Lower lobe of right lung (tissue), 2 donors: ENCODE measurements around the gene SSBP2. TPM values are rescaled to one million over a fixed set of nuclear protein-coding genes. Genes with fewer than 3 reads are reported as not detected.
A peak's percentile ranks its signal among the peaks of the same experiment; 100 is the strongest.

Experiments
- ATAC-seq, 2 donors: fragments of 200-7000 bp; cut with Tn5 transposase; one replicate each; pipeline ENCODE4 v1.9.1; 2020 to 2022; ENCODE audit warnings: mild to moderate bottlenecking in 2 of 2, moderate library complexity in 2 of 2
- DNase-seq: peaks from one replicate; pipeline ENCODE4 v3.0.0-alpha.2; 2020
- H3K27ac ChIP-seq: fragments of 200-600 bp; one replicate; pipeline ENCODE4 v1.8.0; 2022
- H3K27me3 ChIP-seq: fragments of 200-600 bp; one replicate; pipeline ENCODE4 v1.8.0; 2022; ENCODE audit warnings: low read depth
- H3K36me3 ChIP-seq: fragments of 200-600 bp; one replicate; pipeline ENCODE4 v1.8.0; 2022; ENCODE audit warnings: mild to moderate bottlenecking
- H3K4me1 ChIP-seq: fragments of 200-600 bp; one replicate; pipeline ENCODE4 v1.8.0; 2022
- H3K4me3 ChIP-seq: fragments of 200-600 bp; one replicate; pipeline ENCODE4 v1.8.0; 2022; ENCODE audit warnings: mild to moderate bottlenecking
- H3K9me3 ChIP-seq: fragments of 200-600 bp; one replicate; pipeline ENCODE4 v1.8.0; 2022
- CTCF ChIP-seq: fragments of 200-600 bp; IDR thresholded peaks from one replicate; pipeline ENCODE4 v1.8.0; 2022; ENCODE audit warnings: antibody characterized with exemption, mild to moderate bottlenecking
- intact Hi-C: fragments of 100-400 bp; cut with DNase I; formaldehyde crosslinking; loops from one replicate; pipeline ENCODE4 v1.11.0; 2022
- total RNA-seq: library from RNA; stranded (reverse); fragmentation: NEBNext Ultra II Directional; extraction: Animal tissue kit (Norgen Biotek cat#: 25700); gene quantifications from one replicate; pipeline ENCODE4 v1.2.1, GENCODE V29; 2021
- donor health status: DM: no; HTN: yes; CAD: no; lungs with severe emphysema.

Gene SSBP2
- total RNA-seq, 1 donor from 2014 or later: 41.1 TPM

GRCh38 chr5:81405126-81405891, 345.6 kb downstream of the SSBP2 start:
- intact Hi-C loops: no loop called here

GRCh38 chr5:81402192-81402930, 348.5 kb downstream of the SSBP2 start:
- H3K36me3 ChIP-seq: no peaks in the 10 kb centered on the region
- H3K27ac ChIP-seq: no peak overlapping the region
- no peaks in the 10 kb centered on the region for H3K4me1 ChIP-seq
- ATAC-seq (no peak), DNase-seq (no peak)
- no peak for TF ChIP-seq CTCF
- H3K9me3 ChIP-seq: no peaks in the 10 kb centered on the region
- no peak overlapping the region for H3K4me3 ChIP-seq
- no peaks in the 10 kb centered on the region for H3K27me3 ChIP-seq
- intact Hi-C loops: no loop called here

More at GRCh38 chr5:81405126-81405891, 345.6 kb downstream of the SSBP2 start:
- no peak for ATAC-seq
- Histone ChIP-seq H3K36me3 (no peaks in the 10 kb centered on the region), H3K27ac (no peak overlapping the region), H3K27me3 (no peaks in the 10 kb centered on the region), H3K9me3 (no peaks in the 10 kb centered on the region), H3K4me3 (no peak overlapping the region), H3K4me1 (no peaks in the 10 kb centered on the region)
- no peak for TF ChIP-seq CTCF
- DNase-seq: no peak

- H3K4me1 ChIP-seq: no peaks in the 10 kb centered on the region
- no peak for TF ChIP-seq CTCF
- H3K27ac ChIP-seq: no peak overlapping the region
- ATAC-seq: peak; percentile 12 to 19
- H3K27me3 ChIP-seq: no peaks in the 10 kb centered on the region
- H3K9me3 ChIP-seq: no peaks in the 10 kb centered on the region
- DNase-seq: no peak
- intact Hi-C loops: no loop called here
- H3K36me3 ChIP-seq: no peaks in the 10 kb centered on the region
- no peak overlapping the region for H3K4me3 ChIP-seq
These were observed 349.6 kb downstream of the SSBP2 start for GRCh38 chr5:81401266-81401665.

- Histone ChIP-seq H3K27ac (no peak overlapping the region), H3K36me3 (no peaks in the 10 kb centered on the region), H3K27me3 (peaks cover 3% of the 10 kb centered on the region), H3K4me1 (no peaks in the 10 kb centered on the region), H3K9me3 (no peaks in the 10 kb centered on the region), H3K4me3 (no peak overlapping the region)
- no peak for TF ChIP-seq CTCF
- DNase-seq (no peak), ATAC-seq (no peak)
- intact Hi-C loops: no loop called here
These were observed 350.5 kb downstream of the SSBP2 start for GRCh38 chr5:81400375-81400774.

- TF ChIP-seq CTCF: no peak
- DNase-seq: no peak
- peaks cover 9% of the 10 kb centered on the region for H3K4me1 ChIP-seq
- no peak overlapping the region for H3K4me3 ChIP-seq
- no peak for ATAC-seq
- intact Hi-C loops: no loop called here
- peaks cover 19% of the 10 kb centered on the region for H3K27me3 ChIP-seq
- H3K9me3 ChIP-seq: no peaks in the 10 kb centered on the region
- no peak overlapping the region for H3K27ac ChIP-seq
- no peaks in the 10 kb centered on the region for H3K36me3 ChIP-seq
These were observed 352.2 kb downstream of the SSBP2 start for GRCh38 chr5:81398741-81399140.
